ENCODE results near the gene ZDHHC3. TPM values are rescaled to one million over a fixed set of nuclear protein-coding genes. Genes with fewer than 3 reads are reported as not detected.

ZDHHC3 gene
- total RNA-seq (2022) (37.7 and 40.1 TPM in 2 replicates), Bru-seq, nascent RNA (percentile 63 among the genes with signal in this experiment), BruChase-seq, experiment 1, labeled RNA remaining after a 6-hour chase (percentile 70 among the genes with signal in this experiment), BruChase-seq, experiment 2, labeled RNA remaining after a 2-hour chase (percentile 67 among the genes with signal in this experiment)
- long read RNA-seq, transcript ZDHHC3-205 (7 exons, 2,687 nt), result major isoform, 43 of 65 reads
- long read RNA-seq, transcript ZDHHC3-201 (8 exons, 3,101 nt), result minor isoform, 6 of 65 reads
- long read RNA-seq, partial matches to known transcripts, result 1 of 65 reads
- long read RNA-seq, other reads (novel, unspliced or antisense), result 15 of 65 reads

- H3K9me3 Mint-ChIP-seq (ENCODE audit: unreplicated experiment), result no peaks in the 10 kb centered on the region
- peak within 1 kb of the TSS; percentile 99 for H3K4me3 Mint-ChIP-seq (ENCODE audit: unreplicated experiment)
- H3K36me3 Mint-ChIP-seq (ENCODE audit: insufficient read depth, unreplicated experiment), result peaks cover 13% of the 10 kb centered on the region
- TF ChIP-seq, protein P1, sequence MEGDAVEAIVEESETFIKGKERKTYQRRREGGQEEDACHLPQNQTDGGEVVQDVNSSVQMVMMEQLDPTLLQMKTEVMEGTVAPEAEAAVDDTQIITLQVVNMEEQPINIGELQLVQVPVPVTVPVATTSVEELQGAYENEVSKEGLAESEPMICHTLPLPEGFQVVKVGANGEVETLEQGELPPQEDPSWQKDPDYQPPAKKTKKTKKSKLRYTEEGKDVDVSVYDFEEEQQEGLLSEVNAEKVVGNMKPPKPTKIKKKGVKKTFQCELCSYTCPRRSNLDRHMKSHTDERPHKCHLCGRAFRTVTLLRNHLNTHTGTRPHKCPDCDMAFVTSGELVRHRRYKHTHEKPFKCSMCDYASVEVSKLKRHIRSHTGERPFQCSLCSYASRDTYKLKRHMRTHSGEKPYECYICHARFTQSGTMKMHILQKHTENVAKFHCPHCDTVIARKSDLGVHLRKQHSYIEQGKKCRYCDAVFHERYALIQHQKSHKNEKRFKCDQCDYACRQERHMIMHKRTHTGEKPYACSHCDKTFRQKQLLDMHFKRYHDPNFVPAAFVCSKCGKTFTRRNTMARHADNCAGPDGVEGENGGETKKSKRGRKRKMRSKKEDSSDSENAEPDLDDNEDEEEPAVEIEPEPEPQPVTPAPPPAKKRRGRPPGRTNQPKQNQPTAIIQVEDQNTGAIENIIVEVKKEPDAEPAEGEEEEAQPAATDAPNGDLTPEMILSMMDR (IDR thresholded peaks at IDR 0.05; ENCODE audit: unreplicated experiment), result no peak
- DNase-seq (ENCODE audit: unreplicated experiment), result peak; percentile 84
- intact Hi-C loops (cut with micrococcal nuclease), result loop anchor here (10.0 kb wide), 1 partner anchor 91 kb away; no protein-coding TSS in a partner anchor
- H3K27me3 Mint-ChIP-seq (ENCODE audit: insufficient read depth, unreplicated experiment), result no peaks in the 10 kb centered on the region
- POLR2A ChIA-PET, result interaction anchor here (0.6 to 4.9 kb wide), 25 partner anchors 8 to 755 kb away, joined by 3 to 76 read pairs (median 5); partner anchors contain the start of genes KIAA1143, KIF15, ZNF197 and ZNF35
- TSS peak; percentile 47 for BruUV-seq (replicated peaks)
- CTCF ChIA-PET, result interaction anchor here (0.6 to 2.1 kb wide), 8 partner anchors 9 to 235 kb away, joined by 3 to 8 read pairs (median 3); no protein-coding TSS in a partner anchor
- H3K27ac Mint-ChIP-seq (ENCODE audit: low read depth, unreplicated experiment), result peak within 1 kb of the TSS; percentile 97
- H3K4me1 Mint-ChIP-seq (ENCODE audit: insufficient read depth, unreplicated experiment), result peaks cover 37% of the 10 kb centered on the region
Measured at GRCh38 chr3:44976002-44976815, at the start of gene ZDHHC3, which contains the start of gene EXOSC7. Gene ZDHHC3 (minus strand): TSS chr3:44976174. CDS start chr3:44959436, 16,738 bp downstream. Gene EXOSC7 (plus strand): TSS chr3:44976244. CDS start chr3:44976278, 34 bp downstream.

GRCh38 chr3:45024542-45025255 is 48.7 kb upstream of the ZDHHC3 start:
- TF ChIP-seq, protein P1 (IDR thresholded peaks at IDR 0.05; ENCODE audit: unreplicated experiment), result no peak
- H3K27ac Mint-ChIP-seq (ENCODE audit: low read depth, unreplicated experiment), result no peak overlapping the region
- ChIA-PET POLR2A (no interaction called here), CTCF (no interaction called here)
- H3K4me1 Mint-ChIP-seq (ENCODE audit: insufficient read depth, unreplicated experiment), result peaks cover 10% of the 10 kb centered on the region
- intact Hi-C loops (cut with micrococcal nuclease), result no loop called here
- DNase-seq (ENCODE audit: unreplicated experiment), result no peak
- BruUV-seq (replicated peaks), result no TSS peak
- H3K36me3 Mint-ChIP-seq (ENCODE audit: insufficient read depth, unreplicated experiment), result no peaks in the 10 kb centered on the region
- H3K27me3 Mint-ChIP-seq (ENCODE audit: insufficient read depth, unreplicated experiment), result no peaks in the 10 kb centered on the region
- no peak overlapping the region for H3K4me3 Mint-ChIP-seq (ENCODE audit: unreplicated experiment)
- H3K9me3 Mint-ChIP-seq (ENCODE audit: unreplicated experiment), result no peaks in the 10 kb centered on the region

GRCh38 chr3:45023675-45024074 is 47.7 kb upstream of the ZDHHC3 start:
- ChIA-PET CTCF (interaction anchor here (0.6 kb wide), 1 partner anchor 622 kb away, joined by 3 read pairs; no protein-coding TSS in a partner anchor), POLR2A (interaction anchor here (0.7 kb wide), 1 partner anchor 100 kb away, joined by 3 read pairs; no protein-coding TSS in a partner anchor)
- Mint-ChIP-seq H3K27ac (ENCODE audit: low read depth, unreplicated experiment) (no peak overlapping the region), H3K36me3 (ENCODE audit: insufficient read depth, unreplicated experiment) (no peaks in the 10 kb centered on the region), H3K27me3 (ENCODE audit: insufficient read depth, unreplicated experiment) (no peaks in the 10 kb centered on the region), H3K9me3 (ENCODE audit: unreplicated experiment) (no peaks in the 10 kb centered on the region), H3K4me3 (ENCODE audit: unreplicated experiment) (no peak overlapping the region), H3K4me1 (ENCODE audit: insufficient read depth, unreplicated experiment) (peaks cover 10% of the 10 kb centered on the region)
- BruUV-seq (replicated peaks), result no TSS peak
- TF ChIP-seq, protein P1 (IDR thresholded peaks at IDR 0.05; ENCODE audit: unreplicated experiment), result no peak
- no peak for DNase-seq (ENCODE audit: unreplicated experiment)
- intact Hi-C loops (cut with micrococcal nuclease), result no loop called here

All from MCF 10A (cell line).